H1 (cell line): Measurements from ENCODE around the gene ANKIB1. TPM values are rescaled to one million over a fixed set of nuclear protein-coding genes. Genes with fewer than 3 reads are reported as not detected.

Experiments
- BACH1 ChIP-seq: IDR thresholded peaks from 2 replicates; pipeline ENCODE4 v1.6.1; 2012; ENCODE audit warnings: low read length, improper control_type of control experiment
- EZH2 ChIP-seq: fragments of 200-600 bp; sonication (generic); IDR thresholded peaks from 2 replicates; pipeline ENCODE4 v1.7.1; 2012; ENCODE audit warnings: low read depth, mild to moderate bottlenecking, moderate library complexity, low read length, inconsistent platforms; ENCODE audit not compliant: severe bottlenecking
- GABPA ChIP-seq: IDR thresholded peaks from 2 replicates; pipeline ENCODE4 v1.6.1; 2011; ENCODE audit warnings: mild to moderate bottlenecking, low read length, moderate library complexity, borderline replicate concordance; ENCODE audit not compliant: insufficient read depth
- RFX5 ChIP-seq: IDR thresholded peaks from 2 replicates; pipeline ENCODE4 v1.6.1; 2011; ENCODE audit warnings: low read depth, low read length, improper control_type of control experiment, borderline replicate concordance
- RNF2 ChIP-seq: fragments of 200-900, 300-1000 bp; sonication (generic); IDR thresholded peaks from 2 replicates; pipeline ENCODE4 v1.7.1; 2016; ENCODE audit warnings: borderline replicate concordance, low read depth, mild to moderate bottlenecking, antibody characterized with exemption, low read length; ENCODE audit not compliant: poor library complexity, severe bottlenecking; ENCODE audit errors: missing control alignments
- SIN3A ChIP-seq, 2 experiments: IDR thresholded peaks in 1 of 2; conservative IDR thresholded peaks in 1 of 2; 2 replicates each; pipeline ENCODE4 v1.6.1; 2011 to 2012; ENCODE audit warnings: low read length in 2 of 2, improper control_type of control experiment in 1 of 2, low read depth in 1 of 2, mild to moderate bottlenecking in 1 of 2
- SP4 ChIP-seq: IDR thresholded peaks from 2 replicates; pipeline ENCODE4 v1.6.1; 2012; ENCODE audit warnings: low read length, inconsistent platforms
- TAF7 ChIP-seq: optimal IDR thresholded peaks from 2 replicates; pipeline ENCODE3; 2011; ENCODE audit warnings: low read depth, mild to moderate bottlenecking, inconsistent platforms, low read length, moderate library complexity, borderline replicate concordance
- TCF12 ChIP-seq: IDR thresholded peaks from 2 replicates; pipeline ENCODE4 v1.6.1; 2011; ENCODE audit warnings: low read depth, mild to moderate bottlenecking, low read length
- polyA plus RNA-seq, 7 experiments: library from polyadenylated mRNA; depleted of rRNA in 3 of 7; stranded (reverse) in 5 of 7; unstranded in 2 of 7; fragments of >200 nt in 5 of 7; fragments of 200-250 nt in 2 of 7; gene quantifications; 1 replicate in 5 of 7; 2 replicates in 1 of 7; 4 replicates in 1 of 7; pipeline versions ENCODE4 v1.2.1 to v1.2.3, GENCODE V29; 2011 to 2013; ENCODE audit warnings: missing spikeins in 2 of 7, mixed read lengths in 2 of 7
- total RNA-seq: library from RNA; stranded (reverse); fragmentation: NEBNext Ultra II Directional; extraction: Animal tissue kit (Norgen Biotek cat#: 25700); gene quantifications from 2 replicates; pipeline ENCODE4 v1.2.1, GENCODE V29; 2021

The ANKIB1 gene
- total and polyA plus RNA-seq, 2 of the 8 experiments (the other 6 are each of a cell fraction or from before 2014, with no cell fraction given): 19.2 to 43.0 TPM

- TF ChIP-seq BACH1: no peak
- TF ChIP-seq EZH2: no peak
- TF ChIP-seq TCF12: no peak
- no peak for TF ChIP-seq RFX5
- peak; percentile 37; the same call in 1 of the 2 replicates for TF ChIP-seq SP4
- TF ChIP-seq GABPA: peak; percentile 92
- TF ChIP-seq SIN3A (conservative IDR thresholded peaks at IDR 0.05 in 1 of 2, IDR thresholded peaks at IDR 0.05 in 1 of 2; ENCODE audit: low read depth in 1 of 2, low read length in 2 of 2): peak in 1 of 2 experiments; percentile 46; a peak in 2 of 4 replicates
- TF ChIP-seq TAF7: peak; percentile 84
- TF ChIP-seq RNF2: no peak
- TF ChIP-seq, all 59 proteins: peak for 17
Observed at GRCh38 chr7:92245487-92246359, at the start of gene ANKIB1, which contains the start of gene KRIT1 (continued).
